Brain microvascular endothelial cell (primary cell): ENCODE measurements around the gene DENND2C.

Experiments
- DNase-seq: peaks from one replicate; pipeline ENCODE4 v3.0.0-alpha.2; 2020
- H3K27ac ChIP-seq: fragments of 250-450 bp; sonication (Bioruptor Pico); 2 replicates; pipeline ENCODE4 v1.5.1; 2020; ENCODE audit warnings: mild to moderate bottlenecking, moderate library complexity
- H3K27me3 ChIP-seq: fragments of 250-450 bp; sonication (Bioruptor Pico); replicated peaks from 2 replicates; pipeline ENCODE4 v1.5.1; 2020; ENCODE audit warnings: mild to moderate bottlenecking
- H3K36me3 ChIP-seq: fragments of 250-450 bp; sonication (Bioruptor Pico); replicated peaks from 2 replicates; pipeline ENCODE4 v1.5.1; 2020; ENCODE audit warnings: mild to moderate bottlenecking
- H3K4me3 ChIP-seq: 2 replicates; pipeline ENCODE4 v1.5.1; 2011; ENCODE audit warnings: low read depth, mild to moderate bottlenecking, control low read depth, low read length, moderate library complexity
- CTCF ChIP-seq: IDR thresholded peaks from 2 replicates; pipeline ENCODE4 v1.5.1; 2011; ENCODE audit warnings: low read depth, mild to moderate bottlenecking, moderate library complexity, low read length, control low read depth, inconsistent platforms; ENCODE audit errors: missing control alignments
- in situ Hi-C: cut with HindIII; loops from 2 replicates; pipeline ENCODE4 v1.10.0; 2017; ENCODE audit warnings: low sequenced_read_pairs, low pct_ligation_motif_present

The DENND2C gene

GRCh38 chr1:114666954-114667353 is 2.9 kb downstream of the DENND2C start:
- DNase-seq, result no peak
- Histone ChIP-seq H3K4me3 (no peak overlapping the region), H3K27ac (no peak overlapping the region), H3K36me3 (no peaks in the 10 kb centered on the region), H3K27me3 (no peaks in the 10 kb centered on the region)
- no peak for TF ChIP-seq CTCF
- in situ Hi-C loops, result no loop called here

DNA sequence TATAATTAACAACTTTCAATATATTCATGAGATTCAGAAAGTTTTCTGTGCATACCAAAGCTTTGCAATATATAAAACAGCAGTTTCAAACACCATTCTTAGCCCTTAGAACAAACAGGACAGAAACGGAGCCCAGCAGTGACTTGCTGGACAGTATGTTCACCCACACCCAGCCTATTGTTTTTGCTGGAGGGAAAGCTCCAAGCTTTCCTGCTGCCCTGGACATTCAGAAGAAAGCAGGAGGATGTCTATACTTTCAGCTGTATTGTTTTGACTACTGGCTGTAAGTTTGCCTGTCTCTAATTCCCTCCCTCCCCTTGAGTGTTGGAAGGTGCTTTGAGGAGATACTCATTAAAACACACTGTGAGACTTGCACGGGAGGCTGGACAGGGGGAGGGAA is 9.6 kb downstream of the DENND2C start:
- Histone ChIP-seq H3K27me3 (no peaks in the 10 kb centered on the region), H3K36me3 (no peaks in the 10 kb centered on the region), H3K27ac (no peak overlapping the region), H3K4me3 (no peak overlapping the region)
- DNase-seq, result no peak
- in situ Hi-C loops, result no loop called here
- no peak for TF ChIP-seq CTCF

DNA sequence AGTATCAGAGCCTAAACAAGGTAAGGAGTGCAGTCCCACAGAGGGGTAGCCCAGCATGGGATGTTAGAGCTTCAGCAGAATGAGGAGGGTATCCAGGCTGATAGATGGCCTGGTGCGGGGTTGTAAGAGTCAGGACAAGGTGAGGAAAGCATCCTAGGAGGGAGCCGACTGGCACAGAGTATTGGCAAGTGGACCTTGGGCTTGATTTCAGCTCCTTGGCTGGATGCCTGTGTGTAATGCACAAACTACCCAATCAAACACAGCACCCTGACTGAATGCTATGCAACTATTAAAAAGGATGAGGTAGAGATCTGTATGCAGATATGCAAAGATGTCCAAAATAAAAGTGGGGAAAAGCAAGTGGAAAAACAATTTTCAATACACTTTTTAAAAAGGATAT is 18.0 kb downstream of the DENND2C start:
- no peak overlapping the region for H3K4me3 ChIP-seq
- H3K27ac ChIP-seq, result no peak overlapping the region
- TF ChIP-seq CTCF, result no peak
- DNase-seq, result no peak
- in situ Hi-C loops, result no loop called here
- H3K36me3 ChIP-seq, result no peaks in the 10 kb centered on the region
- no peaks in the 10 kb centered on the region for H3K27me3 ChIP-seq

GRCh38 chr1:114648503-114648902 is 21.3 kb downstream of the DENND2C start:
- in situ Hi-C loops, result no loop called here
- DNase-seq, result no peak
- Histone ChIP-seq H3K27ac (no peak overlapping the region), H3K27me3 (no peaks in the 10 kb centered on the region), H3K4me3 (no peak overlapping the region), H3K36me3 (no peaks in the 10 kb centered on the region)
- no peak for TF ChIP-seq CTCF

DNA sequence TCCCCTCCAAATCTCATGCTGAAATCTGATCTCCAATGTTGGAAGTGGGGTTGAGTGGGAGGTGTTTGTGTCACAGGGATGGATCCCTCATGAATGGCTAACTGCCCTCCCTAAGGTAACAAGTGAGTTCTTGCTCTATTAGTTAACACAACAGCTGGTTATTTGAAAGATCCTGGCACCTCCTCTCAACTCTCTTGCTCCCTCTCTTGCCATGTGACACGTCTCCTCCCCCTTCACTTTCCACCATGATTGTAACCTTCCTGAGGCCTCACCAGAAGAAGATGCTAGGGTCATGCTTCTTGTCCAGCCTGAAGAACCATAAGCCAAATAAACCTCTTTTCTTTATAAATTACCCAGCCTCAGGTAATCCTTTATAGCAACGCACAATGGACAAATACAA is 28.5 kb downstream of the DENND2C start:
- no peak for TF ChIP-seq CTCF
- no peak overlapping the region for H3K27ac ChIP-seq
- H3K27me3 ChIP-seq, result no peaks in the 10 kb centered on the region
- H3K4me3 ChIP-seq, result no peak overlapping the region
- DNase-seq, result no peak
- in situ Hi-C loops, result no loop called here
- no peaks in the 10 kb centered on the region for H3K36me3 ChIP-seq

DNA sequence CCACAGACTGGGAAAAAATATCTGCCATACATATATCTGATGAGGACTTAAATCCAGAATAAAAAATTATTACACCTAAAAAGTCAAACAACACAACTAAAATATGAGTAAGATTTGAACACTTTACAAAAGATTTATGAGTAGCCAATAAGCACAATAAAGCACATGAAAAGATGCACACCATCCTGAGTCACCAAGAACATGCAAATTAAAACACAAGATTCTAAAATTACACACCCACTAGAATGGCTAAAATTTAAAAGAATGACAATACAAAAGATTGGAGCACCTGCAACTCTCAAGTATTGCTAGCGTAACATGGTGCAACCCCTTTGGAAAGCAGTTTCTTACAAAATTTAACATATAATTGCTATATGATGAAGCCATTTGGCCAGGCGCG is 30.9 kb downstream of the DENND2C start:
- in situ Hi-C loops, result no loop called here
- Histone ChIP-seq H3K27me3 (no peaks in the 10 kb centered on the region), H3K36me3 (no peaks in the 10 kb centered on the region), H3K4me3 (no peak overlapping the region), H3K27ac (no peak overlapping the region)
- no peak for TF ChIP-seq CTCF
- no peak for DNase-seq
